Esophagus squamous epithelium (tissue), 5 donors: Measurements from ENCODE around the gene TMEM176B. TPM values are rescaled to one million over a fixed set of nuclear protein-coding genes. Genes with fewer than 3 reads are reported as not detected.

ENCODE experiments used
- DNase-seq: peaks from one replicate; lab custom pipeline; 2025; lab: John Stamatoyannopoulos, UW
- H3K27ac ChIP-seq, 4 donors: fragments of 200-600 bp; sonication (generic); one replicate each; pipeline ENCODE4 v1.5.1; 2016 to 2019; ENCODE audit warnings: mild to moderate bottlenecking in 1 of 4
- H3K27me3 ChIP-seq, 4 donors: fragments of 200-600 bp; sonication (generic); 1 replicate in 3 of 4; 2 replicates in 1 of 4; pipeline versions ENCODE4 v1.5.1 to v1.6.0; 2017 to 2021; ENCODE audit warnings: antibody characterized with exemption in 1 of 4
- H3K36me3 ChIP-seq, 3 donors: fragments of 200-600 bp; sonication (generic); one replicate each; pipeline ENCODE4 v1.5.1; 2016 to 2019
- H3K4me1 ChIP-seq, 3 donors: fragments of 200-600 bp; sonication (generic); one replicate each; pipeline ENCODE4 v1.5.1; 2017 to 2019
- H3K4me3 ChIP-seq, 4 donors: fragments of 200-600 bp; sonication (generic); 1 replicate in 3 of 4; 2 replicates in 1 of 4; pipeline ENCODE4 v1.5.1; 2016 to 2019; ENCODE audit warnings: mild to moderate bottlenecking in 2 of 4, moderate library complexity in 1 of 4
- H3K9me3 ChIP-seq, 3 donors: fragments of 200-600 bp; sonication (generic); one replicate each; pipeline ENCODE4 v1.5.1; 2016 to 2019
- CTCF ChIP-seq, 6 experiments: fragments of 450-650 bp in 4 of 6; fragments of 200-600 bp in 2 of 6; sonication (generic) in 2 of 6; IDR thresholded peaks; one replicate each; pipeline ENCODE4 v1.5.1; 2016 to 2019; ENCODE audit warnings: antibody characterized with exemption in 6 of 6, mild to moderate bottlenecking in 4 of 6, moderate library complexity in 4 of 6
- POLR2A ChIP-seq, 4 donors: fragments of 450-650 bp; IDR thresholded peaks; one replicate each; pipeline ENCODE4 v1.6.1; 2017; ENCODE audit warnings: antibody characterized with exemption in 4 of 4, mild to moderate bottlenecking in 4 of 4, moderate library complexity in 3 of 4
- WGBS, 2 donors: methylation state at CpG; one replicate each; pipeline ENCODE4 v1.1.5; 2018; 5-methylcytosine and 5-hydroxymethylcytosine counted together
- intact Hi-C: fragments of 100-400 bp; cut with DNase I; formaldehyde crosslinking; loops from one replicate; pipeline ENCODE4 v1.15.0; 2022
- total RNA-seq, 4 donors: library from RNA; depleted of rRNA; stranded (reverse); fragments of >200 nt; gene quantifications; one replicate each; pipeline ENCODE4 v1.1.0, GENCODE V29; 2016
- donor health status: DM: yes; HTN: yes; CAD: no.

TMEM176B gene
- total RNA-seq, 4 donors from 2014 or later = 3.3 to 54.9 (median 12.4) TPM

GRCh38 chr7:150806863-150807262, 6.7 kb upstream of the TMEM176B start:
- Histone ChIP-seq H3K27me3 (peaks cover 0 to 32% (median 0%) of the 10 kb centered on the region in 4 donors), H3K4me1 (peaks cover 0 to 6% (median 0%) of the 10 kb centered on the region in 3 donors), H3K4me3 (no peak overlapping the region), H3K27ac (no peak overlapping the region), H3K9me3 (peaks cover 0 to 14% (median 0%) of the 10 kb centered on the region in 3 donors), H3K36me3 (peaks cover 0 to 30% (median 0%) of the 10 kb centered on the region in 3 donors)
- 71 to 75% methylated on average over 2 of the region's 2 CpGs for whole genome bisulfite sequencing, 2 donors
- DNase-seq = no peak
- TF ChIP-seq POLR2A (IDR thresholded peaks at IDR 0.05) (no peak), CTCF (IDR thresholded peaks at IDR 0.05) (no peak)
- intact Hi-C loops = no loop called here

GRCh38 chr7:150806454-150806853, 6.3 kb upstream of the TMEM176B start:
- Histone ChIP-seq H3K4me3 (no peak overlapping the region), H3K4me1 (peaks cover 0 to 8% (median 0%) of the 10 kb centered on the region in 3 donors), H3K9me3 (peaks cover 0 to 14% (median 0%) of the 10 kb centered on the region in 3 donors), H3K27ac (no peak overlapping the region), H3K27me3 (peaks cover 0 to 36% (median 0%) of the 10 kb centered on the region in 4 donors), H3K36me3 (peaks cover 0 to 30% (median 0%) of the 10 kb centered on the region in 3 donors)
- TF ChIP-seq POLR2A (IDR thresholded peaks at IDR 0.05) = no peak
- no peak for TF ChIP-seq CTCF (IDR thresholded peaks at IDR 0.05)
- intact Hi-C loops = no loop called here
- WGBS, 2 donors = 86 to 92% methylated on average over 3 of the region's 3 CpGs
- DNase-seq = no peak

GRCh38 chr7:150805864-150806263, 5.7 kb upstream of the TMEM176B start:
- no peak for DNase-seq
- peaks cover 0 to 14% (median 0%) of the 10 kb centered on the region in 3 donors for H3K4me1 ChIP-seq
- no peak overlapping the region for H3K27ac ChIP-seq
- H3K9me3 ChIP-seq = peaks cover 0 to 14% (median 0%) of the 10 kb centered on the region in 3 donors
- intact Hi-C loops = no loop called here
- peaks cover 0 to 30% (median 0%) of the 10 kb centered on the region in 3 donors for H3K36me3 ChIP-seq
- no peak overlapping the region for H3K4me3 ChIP-seq
- TF ChIP-seq CTCF (IDR thresholded peaks at IDR 0.05) (no peak), POLR2A (IDR thresholded peaks at IDR 0.05) (no peak)
- H3K27me3 ChIP-seq = peaks cover 0 to 42% (median under 1%) of the 10 kb centered on the region in 4 donors

DNA sequence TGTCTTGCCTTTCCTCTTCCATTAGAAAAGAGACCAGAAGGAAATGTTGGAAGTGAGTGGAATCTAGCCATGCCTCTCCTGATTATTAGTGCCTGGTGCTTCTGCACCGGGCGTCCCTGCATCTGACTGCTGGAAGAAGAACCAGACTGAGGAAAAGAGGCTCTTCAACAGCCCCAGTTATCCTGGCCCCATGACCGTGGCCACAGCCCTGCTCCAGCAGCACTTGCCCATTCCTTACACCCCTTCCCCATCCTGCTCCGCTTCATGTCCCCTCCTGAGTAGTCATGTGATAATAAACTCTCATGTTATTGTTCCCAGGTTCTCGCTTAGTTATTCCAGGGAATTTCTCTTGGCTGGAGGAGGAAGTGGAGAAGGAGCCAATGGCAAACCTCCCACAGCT, 4.6 kb upstream of the TMEM176B start:
- no peak overlapping the region for H3K4me3 ChIP-seq
- peaks cover 0 to 53% (median 6%) of the 10 kb centered on the region in 4 donors for H3K27me3 ChIP-seq
- no peak for TF ChIP-seq POLR2A (IDR thresholded peaks at IDR 0.05)
- H3K9me3 ChIP-seq = peaks cover 0 to 14% (median 0%) of the 10 kb centered on the region in 3 donors
- 77 to 87% methylated on average over 5 of the region's 5 CpGs for WGBS, 2 donors
- intact Hi-C loops = no loop called here
- H3K4me1 ChIP-seq = peaks cover 0 to 25% (median 0%) of the 10 kb centered on the region in 3 donors
- no peak overlapping the region for H3K27ac ChIP-seq
- H3K36me3 ChIP-seq = peaks cover 0 to 30% (median 0%) of the 10 kb centered on the region in 3 donors
- DNase-seq = no peak

DNA sequence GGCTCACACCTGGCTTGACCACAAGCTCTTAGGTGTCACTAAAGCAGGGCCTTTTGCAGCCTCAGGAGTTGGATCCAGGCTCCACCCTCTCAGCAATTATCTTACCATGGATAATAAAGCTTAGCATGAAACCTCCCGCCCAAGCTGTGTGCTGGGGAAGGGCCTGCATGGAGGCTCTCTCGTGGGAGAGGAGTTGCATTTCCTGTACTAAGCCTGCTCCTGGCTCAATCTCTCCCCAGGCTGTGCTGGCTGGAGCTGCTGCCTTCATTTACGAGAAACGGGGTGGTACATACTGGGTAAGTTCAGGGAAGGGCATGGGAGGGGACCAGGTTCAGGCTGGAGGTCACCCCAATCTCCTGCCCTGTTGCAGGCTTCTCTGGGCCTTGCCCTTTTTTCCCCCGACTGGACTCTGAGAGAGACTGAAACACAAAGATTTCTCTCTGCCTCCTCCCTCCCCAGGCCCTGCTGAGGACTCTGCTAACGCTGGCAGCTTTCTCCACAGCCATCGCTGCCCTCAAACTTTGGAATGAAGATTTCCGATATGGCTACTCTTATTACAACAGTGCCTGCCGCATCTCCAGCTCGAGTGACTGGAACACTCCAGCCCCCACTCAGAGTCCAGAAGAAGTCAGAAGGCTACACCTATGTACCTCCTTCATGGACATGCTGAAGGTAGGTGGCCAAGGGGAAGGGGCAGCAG, 3.1 kb upstream of the TMEM176B start:
- Histone ChIP-seq H3K27me3 (peaks cover 0 to 68% (median 6%) of the 10 kb centered on the region in 4 donors), H3K4me1 (peaks cover 0 to 29% (median 0%) of the 10 kb centered on the region in 3 donors), H3K27ac (no peak overlapping the region), H3K36me3 (peaks cover 0 to 30% (median 0%) of the 10 kb centered on the region in 3 donors), H3K4me3 (no peak overlapping the region), H3K9me3 (peaks cover 0 to 14% (median 0%) of the 10 kb centered on the region in 3 donors)
- no peak for DNase-seq
- intact Hi-C loops = no loop called here
- TF ChIP-seq CTCF (IDR thresholded peaks at IDR 0.05) (no peak), POLR2A (IDR thresholded peaks at IDR 0.05) (no peak)
- WGBS, 2 donors = 61 to 67% methylated on average over 7 to 10 of the region's 10 CpGs
